Spinal cord (tissue), 10 donors: ENCODE measurements around the gene ADAMTS19. TPM values are rescaled to one million over a fixed set of nuclear protein-coding genes. Genes with fewer than 3 reads are reported as not detected.

Experiments
- DNase-seq, 6 donors: peaks; one replicate each; pipeline versions ENCODE4 v3.0.0 to v3.0.0-alpha.2; 2013 to 2015; ENCODE audit warnings: low spot score in 6 of 6, low read depth in 4 of 6
- H3K27ac ChIP-seq: one replicate; pipeline ENCODE4 v1.5.1; 2013; ENCODE audit warnings: low read depth, low read length, control low read depth
- H3K27me3 ChIP-seq: one replicate; pipeline ENCODE4 v1.6.1; 2013; ENCODE audit warnings: low read length; ENCODE audit not compliant: control insufficient read depth, insufficient read depth
- H3K36me3 ChIP-seq: one replicate; pipeline ENCODE4 v1.6.1; 2013; ENCODE audit warnings: low read length; ENCODE audit not compliant: control insufficient read depth, insufficient read depth
- H3K4me1 ChIP-seq: one replicate; pipeline ENCODE4 v1.6.1; 2013; ENCODE audit warnings: low read length; ENCODE audit not compliant: control insufficient read depth, insufficient read depth
- H3K4me3 ChIP-seq: one replicate; pipeline ENCODE4 v1.5.1; 2013; ENCODE audit warnings: low read depth, low read length, control low read depth
- H3K9me3 ChIP-seq: one replicate; pipeline ENCODE4 v1.6.1; 2013; ENCODE audit warnings: low read length; ENCODE audit not compliant: control insufficient read depth, insufficient read depth
- WGBS: methylation state at CpG from one replicate; pipeline ENCODE4 v1.1.5; 2013; ENCODE audit warnings: missing lambda C conversion rate; ENCODE audit not compliant: insufficient coverage; 5-methylcytosine and 5-hydroxymethylcytosine counted together
- polyA plus RNA-seq, 2 donors: library from polyadenylated mRNA; unstranded; fragments of 120-200 nt; gene quantifications; one replicate each; pipeline ENCODE4 v1.2.1, GENCODE V29; 2013; ENCODE audit not compliant: insufficient read length in 2 of 2
- total RNA-seq, 2 donors: library from RNA; depleted of rRNA in 1 of 2; stranded (reverse); fragments of 120-200 nt in 1 of 2; fragments of >200 nt in 1 of 2; gene quantifications; one replicate each; pipeline versions ENCODE4 v1.2.3 to v1.2.4, GENCODE V29; 2013 to 2014
- donor health status: healthy.

The ADAMTS19 gene
- total and polyA plus RNA-seq, 4 donors, result 0.87 to 7.5 (median 2.2) TPM

DNA sequence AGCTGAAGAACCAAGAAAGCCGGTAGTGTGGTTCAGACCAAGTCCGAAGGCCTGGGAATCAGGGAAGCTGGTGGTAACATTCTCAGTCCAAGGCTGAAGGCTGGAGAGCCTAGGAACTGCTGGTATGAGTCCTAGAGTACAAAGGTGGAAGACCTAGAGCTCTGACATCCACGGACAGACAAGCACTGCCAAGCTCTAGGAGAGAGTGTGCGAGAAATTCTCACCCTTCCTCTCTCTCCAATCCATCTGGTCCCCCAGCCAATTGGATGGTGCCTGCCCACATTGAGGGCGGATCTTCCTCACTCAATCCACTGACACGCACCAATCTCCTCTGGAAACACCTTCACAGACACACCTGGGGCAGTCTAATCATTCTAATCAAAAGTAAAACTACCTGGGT lies 19.7 kb upstream of the ADAMTS19 start:
- Histone ChIP-seq H3K36me3 (no peaks in the 10 kb centered on the region), H3K27me3 (no peaks in the 10 kb centered on the region), H3K27ac (no peak overlapping the region), H3K4me1 (no peaks in the 10 kb centered on the region), H3K9me3 (no peaks in the 10 kb centered on the region), H3K4me3 (no peak overlapping the region)
- DNase-seq, result no peak
- WGBS, result 89% methylated on average over 6 of the region's 6 CpGs

DNA sequence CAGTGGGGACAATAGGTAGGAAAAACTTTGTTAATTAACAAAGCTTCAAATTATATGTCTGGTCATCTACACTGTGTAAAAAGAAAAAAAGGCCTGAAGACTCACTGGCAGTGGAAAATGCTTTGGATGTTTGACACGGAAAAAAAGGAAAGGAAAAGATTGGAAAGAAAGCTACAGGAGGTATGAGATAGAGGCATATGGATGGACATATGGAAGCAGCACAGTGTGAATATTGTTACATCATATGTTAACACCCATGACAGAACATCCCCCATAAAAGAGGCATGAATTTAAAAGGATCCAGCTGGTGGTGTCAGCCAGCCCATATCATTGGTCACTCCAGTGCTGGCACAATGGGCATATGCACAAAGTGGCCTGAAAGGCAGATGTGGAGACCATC lies 19.0 kb upstream of the ADAMTS19 start:
- Histone ChIP-seq H3K27ac (no peak overlapping the region), H3K4me3 (no peak overlapping the region), H3K9me3 (no peaks in the 10 kb centered on the region), H3K36me3 (no peaks in the 10 kb centered on the region), H3K4me1 (no peaks in the 10 kb centered on the region), H3K27me3 (no peaks in the 10 kb centered on the region)
- WGBS, result no CpG with 5 or more reads among the region's 1 CpG
- peak in 1 of 6 donors; percentile 62 for DNase-seq

GRCh38 chr5:129445379-129445778 lies 14.7 kb upstream of the ADAMTS19 start:
- no CpG with 5 or more reads among the region's 2 CpGs for WGBS
- no peaks in the 10 kb centered on the region for H3K4me1 ChIP-seq
- no peaks in the 10 kb centered on the region for H3K36me3 ChIP-seq
- no peak for DNase-seq
- H3K27ac ChIP-seq, result no peak overlapping the region
- no peaks in the 10 kb centered on the region for H3K9me3 ChIP-seq
- no peaks in the 10 kb centered on the region for H3K27me3 ChIP-seq
- H3K4me3 ChIP-seq, result no peak overlapping the region

DNA sequence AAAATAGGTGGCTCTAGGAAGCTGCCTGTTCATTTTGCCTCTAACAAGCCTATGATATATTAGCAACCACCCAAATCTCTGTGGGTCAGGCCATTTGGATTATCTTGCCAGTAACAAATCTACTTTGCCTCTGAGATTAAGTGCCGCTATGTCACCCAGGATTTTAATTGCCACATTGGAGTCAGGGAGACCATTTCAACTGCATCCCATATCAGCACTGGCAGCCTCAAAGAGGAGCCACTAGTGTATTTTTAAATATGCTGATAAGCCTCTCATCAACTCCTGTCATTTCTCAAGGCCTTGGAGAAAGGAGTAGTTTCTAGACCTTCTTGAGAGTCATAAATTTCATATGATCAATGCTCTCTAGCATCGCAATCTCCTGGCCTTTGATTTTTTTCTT lies 12.1 kb upstream of the ADAMTS19 start:
- no peaks in the 10 kb centered on the region for H3K36me3 ChIP-seq
- DNase-seq, result no peak
- H3K9me3 ChIP-seq, result no peaks in the 10 kb centered on the region
- H3K4me1 ChIP-seq, result no peaks in the 10 kb centered on the region
- H3K27me3 ChIP-seq, result no peaks in the 10 kb centered on the region
- H3K4me3 ChIP-seq, result no peak overlapping the region
- H3K27ac ChIP-seq, result no peak overlapping the region
- no CpG with 5 or more reads among the region's 2 CpGs for WGBS

- H3K4me1 ChIP-seq, result no peaks in the 10 kb centered on the region
- no peaks in the 10 kb centered on the region for H3K9me3 ChIP-seq
- WGBS, result 100% methylated on average over 1 of the region's 4 CpGs
- no peak overlapping the region for H3K27ac ChIP-seq
- H3K36me3 ChIP-seq, result no peaks in the 10 kb centered on the region
- no peak for DNase-seq
- no peaks in the 10 kb centered on the region for H3K27me3 ChIP-seq
- no peak overlapping the region for H3K4me3 ChIP-seq
Observed at GRCh38 chr5:129448654-129449053, 11.4 kb upstream of the ADAMTS19 start.

DNA sequence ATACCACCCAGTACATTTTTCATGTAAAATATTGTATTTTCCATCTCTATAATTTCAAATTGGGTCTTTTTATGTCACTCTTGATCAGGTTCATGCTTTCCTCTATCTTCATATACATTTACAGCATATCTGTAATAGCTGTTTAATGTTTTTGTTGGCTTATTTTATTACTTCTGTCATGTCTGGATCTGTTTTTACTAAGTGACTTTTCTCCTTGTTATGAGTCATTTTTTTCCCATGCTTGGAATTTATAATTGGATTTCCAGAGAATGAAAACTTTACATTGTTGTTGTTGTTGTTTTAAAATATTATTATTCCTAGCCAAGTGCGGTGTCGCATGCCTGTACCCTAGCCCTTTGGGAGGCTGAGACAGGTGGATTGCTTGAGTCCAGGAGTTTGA lies 5.6 kb upstream of the ADAMTS19 start:
- Histone ChIP-seq H3K27ac (no peak overlapping the region), H3K9me3 (no peaks in the 10 kb centered on the region), H3K27me3 (peaks cover 5% of the 10 kb centered on the region), H3K36me3 (no peaks in the 10 kb centered on the region), H3K4me1 (peaks cover 2% of the 10 kb centered on the region), H3K4me3 (no peak overlapping the region)
- WGBS, result 92% methylated on average over 2 of the region's 2 CpGs
- no peak for DNase-seq

DNA sequence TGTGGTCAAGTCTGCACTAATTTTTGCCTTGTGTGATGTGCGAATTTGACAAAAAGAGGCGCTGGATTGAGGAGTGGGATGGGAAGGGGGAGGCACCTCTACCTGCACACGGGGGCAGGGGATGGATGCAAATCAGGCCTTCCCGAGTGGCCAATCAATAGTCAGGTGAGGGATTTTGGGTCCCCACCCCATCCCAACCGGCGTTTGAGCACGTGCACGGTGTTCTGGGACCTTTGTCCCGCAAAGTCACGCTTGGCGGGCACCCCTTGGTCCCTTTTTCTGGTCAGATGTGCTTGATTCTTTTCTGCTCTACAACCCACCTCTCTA lies 685 bp upstream of the ADAMTS19 start:
- Histone ChIP-seq H3K4me3 (peak overlapping the region; percentile 47), H3K36me3 (no peaks in the 10 kb centered on the region), H3K9me3 (no peaks in the 10 kb centered on the region), H3K27me3 (peaks cover 23% of the 10 kb centered on the region), H3K27ac (no peak overlapping the region), H3K4me1 (peaks cover 14% of the 10 kb centered on the region)
- peak in 1 of 6 donors; percentile 3 for DNase-seq
- WGBS, result 5% methylated on average over 11 of the region's 11 CpGs

GRCh38 chr5:129460672-129460935 lies 506 bp downstream of the ADAMTS19 start:
- no peaks in the 10 kb centered on the region for H3K9me3 ChIP-seq
- peak overlapping the region; percentile 54 for H3K4me3 ChIP-seq
- peaks cover 14% of the 10 kb centered on the region for H3K4me1 ChIP-seq
- 0% methylated on average over 6 of the region's 10 CpGs for WGBS
- H3K27ac ChIP-seq, result no peak overlapping the region
- no peak for DNase-seq
- no peaks in the 10 kb centered on the region for H3K36me3 ChIP-seq
- H3K27me3 ChIP-seq, result peaks cover 23% of the 10 kb centered on the region

- no peaks in the 10 kb centered on the region for H3K36me3 ChIP-seq
- H3K27me3 ChIP-seq, result peaks cover 23% of the 10 kb centered on the region
- WGBS, result under 1% methylated on average over 88 of the region's 88 CpGs
- peak overlapping the region; percentile 54 for H3K4me3 ChIP-seq
- no peaks in the 10 kb centered on the region for H3K9me3 ChIP-seq
- peak in 2 of 6 donors; percentile 57 to 70 for DNase-seq
- peaks cover 14% of the 10 kb centered on the region for H3K4me1 ChIP-seq
- no peak overlapping the region for H3K27ac ChIP-seq
Observed at GRCh38 chr5:129460936-129461710, 1.0 kb downstream of the ADAMTS19 start.

DNA sequence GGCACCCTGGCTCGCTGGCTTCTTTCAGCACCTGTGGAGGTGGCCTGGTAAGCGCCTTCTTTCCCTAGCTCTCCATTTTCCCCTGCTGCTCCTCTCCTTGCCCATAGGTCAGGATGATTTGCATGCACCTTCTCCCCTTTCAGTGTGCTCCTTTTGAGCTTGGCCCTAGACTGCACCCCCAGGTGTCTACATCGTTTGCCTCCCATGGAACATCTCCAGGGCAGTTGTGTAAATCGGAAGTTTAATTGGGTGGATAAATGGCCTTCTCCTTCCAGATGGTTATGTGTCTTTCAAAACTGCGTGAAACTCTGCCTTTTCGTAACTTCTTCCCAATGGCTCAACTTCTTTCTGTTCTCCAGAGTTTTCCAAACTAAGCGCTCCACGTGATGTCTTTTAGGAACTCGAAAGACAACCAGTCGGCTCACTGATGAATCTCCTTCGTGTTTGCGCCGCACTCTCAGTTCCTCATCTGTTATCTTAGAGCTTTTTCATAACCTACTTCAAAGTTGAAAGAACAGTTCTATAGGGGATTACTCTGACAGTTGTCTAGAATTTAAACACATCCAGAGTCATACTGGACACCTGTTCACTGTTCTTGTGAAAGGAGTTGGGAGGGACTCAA lies 1.7 kb downstream of the ADAMTS19 start:
- Histone ChIP-seq H3K27me3 (peaks cover 23% of the 10 kb centered on the region), H3K4me1 (peaks cover 14% of the 10 kb centered on the region), H3K4me3 (peak overlapping the region; percentile 13), H3K9me3 (no peaks in the 10 kb centered on the region), H3K27ac (no peak overlapping the region), H3K36me3 (no peaks in the 10 kb centered on the region)
- 25% methylated on average over 7 of the region's 13 CpGs for WGBS
- peak in 1 of 6 donors; percentile 4 for DNase-seq
